ENCODE measurements around the gene SDF4. TPM values are rescaled to one million over a fixed set of nuclear protein-coding genes. Genes with fewer than 3 reads are reported as not detected.

SDF4 gene
- total RNA-seq, 4 donors from 2014 or later = 93.3 to 170 (median 110) TPM

GRCh38 chr1:1171161-1171545 lies 60.6 kb downstream of the SDF4 start:
- no peaks in the 10 kb centered on the region for H3K36me3 ChIP-seq
- no peaks in the 10 kb centered on the region for H3K9me3 ChIP-seq
- DNase-seq (ENCODE audit: low spot score in 2 of 2) = no peak
- no peak overlapping the region for H3K4me3 ChIP-seq
- H3K27ac ChIP-seq = no peak overlapping the region
- TF ChIP-seq CTCF (IDR thresholded peaks at IDR 0.05) (no peak), EP300 (IDR thresholded peaks at IDR 0.05) (no peak), POLR2A (IDR thresholded peaks at IDR 0.05) (no peak)
- WGBS, 2 donors = 73 to 76% methylated on average over 12 of the region's 12 CpGs
- H3K4me1 ChIP-seq = peaks cover 0 to 8% (median 0%) of the 10 kb centered on the region in 4 donors
- peaks cover 0 to 98% of the 10 kb centered on the region in 2 donors for H3K27me3 ChIP-seq

- Histone ChIP-seq H3K27me3 (peaks cover 0 to 98% of the 10 kb centered on the region in 2 donors), H3K36me3 (no peaks in the 10 kb centered on the region)
- WGBS, 2 donors = 27 to 44% methylated on average over 15 to 26 of the region's 26 CpGs
Measured at GRCh38 chr1:1170215-1171091, 61.3 kb downstream of the SDF4 start.

GRCh38 chr1:1169429-1170214 lies 62.2 kb downstream of the SDF4 start:
- Histone ChIP-seq H3K4me1 (peaks cover 0 to 8% (median 0%) of the 10 kb centered on the region in 4 donors), H3K27ac (no peak overlapping the region), H3K36me3 (no peaks in the 10 kb centered on the region), H3K4me3 (no peak overlapping the region), H3K27me3 (peaks cover 0 to 99% of the 10 kb centered on the region in 2 donors), H3K9me3 (no peaks in the 10 kb centered on the region)
- WGBS, 2 donors = 56 to 62% methylated on average over 22 of the region's 32 CpGs
- TF ChIP-seq POLR2A (IDR thresholded peaks at IDR 0.05) = no peak
- no peak for TF ChIP-seq EP300 (IDR thresholded peaks at IDR 0.05)
- no peak for TF ChIP-seq CTCF (IDR thresholded peaks at IDR 0.05)
- DNase-seq (ENCODE audit: low spot score in 2 of 2) = no peak

More at GRCh38 chr1:1170215-1171091, 61.3 kb downstream of the SDF4 start:
- Histone ChIP-seq H3K27ac (no peak overlapping the region), H3K4me1 (peaks cover 0 to 8% (median 0%) of the 10 kb centered on the region in 4 donors), H3K9me3 (no peaks in the 10 kb centered on the region), H3K4me3 (no peak overlapping the region)
- no peak for DNase-seq (ENCODE audit: low spot score in 2 of 2)
- TF ChIP-seq POLR2A (IDR thresholded peaks at IDR 0.05) = no peak
- TF ChIP-seq CTCF (IDR thresholded peaks at IDR 0.05) = no peak
- no peak for TF ChIP-seq EP300 (IDR thresholded peaks at IDR 0.05)

GRCh38 chr1:1168451-1169411 lies 63.1 kb downstream of the SDF4 start:
- no peak overlapping the region for H3K4me3 ChIP-seq
- DNase-seq (ENCODE audit: low spot score in 2 of 2) = no peak
- H3K4me1 ChIP-seq = peaks cover 0 to 4% (median 0%) of the 10 kb centered on the region in 4 donors
- no peaks in the 10 kb centered on the region for H3K9me3 ChIP-seq
- H3K27ac ChIP-seq = no peak overlapping the region
- H3K36me3 ChIP-seq = no peaks in the 10 kb centered on the region
- TF ChIP-seq POLR2A (IDR thresholded peaks at IDR 0.05) = no peak
- TF ChIP-seq EP300 (IDR thresholded peaks at IDR 0.05) = no peak
- no peak for TF ChIP-seq CTCF (IDR thresholded peaks at IDR 0.05)
- peaks cover 0 to 99% of the 10 kb centered on the region in 2 donors for H3K27me3 ChIP-seq
- 65 to 74% methylated on average over 33 to 34 of the region's 37 CpGs for WGBS, 2 donors
